ENCODE results near the gene MRAP2. TPM values are rescaled to one million over a fixed set of nuclear protein-coding genes. Genes with fewer than 3 reads are reported as not detected.
A peak's percentile ranks its signal among the peaks of the same experiment; 100 is the strongest.
"Not testable (repeated sequence)": the region's sequence is repeated elsewhere in the genome, so short reads cannot be mapped to it uniquely, and the experiment has no call there.

MRAP2 gene
- total RNA-seq, 1 donor from 2014 or later, result 7.5 TPM

DNA sequence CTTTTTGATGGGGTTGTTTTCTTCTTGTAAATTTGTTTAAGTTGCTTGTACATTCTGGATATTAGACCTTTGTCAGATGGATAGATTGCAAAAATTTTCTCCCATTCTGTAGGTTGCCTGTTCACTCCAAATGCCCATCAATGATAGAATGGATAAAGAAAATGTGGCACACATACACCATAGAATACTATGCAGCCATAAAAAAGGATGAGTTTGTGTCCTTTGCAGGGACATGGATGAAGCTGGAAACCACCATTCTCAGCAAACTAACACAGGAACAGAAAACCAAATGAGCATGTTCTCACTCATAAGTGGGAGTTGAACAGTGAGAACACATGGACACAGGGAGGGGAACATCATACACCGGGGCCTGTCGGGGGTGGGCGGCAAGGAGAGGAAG is 1.6 kb upstream of the MRAP2 start:
- DNase-seq (ENCODE audit: low read depth), result not testable (repeated sequence)

GRCh38 chr6:84035484-84035883 is 1.9 kb downstream of the MRAP2 start:
- no peak for DNase-seq (ENCODE audit: low read depth)

- DNase-seq (ENCODE audit: low read depth), result no peak
Observed at GRCh38 chr6:84037425-84038089, 4.0 kb downstream of the MRAP2 start.

DNA sequence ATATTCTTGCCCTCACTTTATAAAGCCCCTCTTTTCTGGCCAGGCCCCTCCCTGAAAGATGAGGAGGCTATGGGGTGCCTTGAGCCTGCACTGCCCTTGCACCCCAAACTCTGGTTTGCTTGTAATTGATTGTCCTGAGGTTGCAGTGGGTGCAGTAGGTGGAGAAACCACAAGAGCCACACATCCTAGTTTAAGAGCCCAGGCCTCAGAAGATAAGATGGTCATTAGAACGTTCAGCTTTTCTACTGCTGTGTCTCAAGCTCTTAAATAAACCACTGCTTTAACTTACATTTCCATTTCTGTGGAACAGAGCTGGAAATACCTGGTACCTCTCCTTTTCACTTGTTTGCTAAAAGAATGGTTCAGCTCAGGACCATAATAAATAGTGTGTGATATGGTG is 9.0 kb downstream of the MRAP2 start:
- no peak for DNase-seq (ENCODE audit: low read depth)

DNA sequence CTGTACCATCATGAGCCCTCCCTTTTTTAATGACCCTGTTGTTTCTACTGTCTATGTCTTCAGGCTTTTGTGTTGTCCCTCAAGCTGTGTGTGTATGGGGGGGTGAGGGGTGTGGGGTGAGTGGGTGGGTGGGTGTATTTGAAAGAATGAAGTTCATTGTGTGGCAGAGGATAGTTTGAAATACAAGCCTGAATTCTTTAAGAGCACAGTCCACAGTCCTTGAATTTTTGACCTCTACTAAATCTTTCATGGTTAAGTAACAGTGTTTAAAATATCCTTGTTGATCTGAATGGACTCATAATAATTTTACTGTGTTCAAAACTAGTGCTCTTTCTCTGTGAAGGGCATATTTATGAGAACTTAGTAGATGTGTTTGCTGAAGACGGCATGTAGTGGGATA is 10.0 kb downstream of the MRAP2 start:
- DNase-seq (ENCODE audit: low read depth), result no peak

- no peak for DNase-seq (ENCODE audit: low read depth)
Observed at GRCh38 chr6:84046755-84047154, 13.2 kb downstream of the MRAP2 start.

GRCh38 chr6:84048588-84048987 is 15.0 kb downstream of the MRAP2 start:
- DNase-seq (ENCODE audit: low read depth), result no peak

DNA sequence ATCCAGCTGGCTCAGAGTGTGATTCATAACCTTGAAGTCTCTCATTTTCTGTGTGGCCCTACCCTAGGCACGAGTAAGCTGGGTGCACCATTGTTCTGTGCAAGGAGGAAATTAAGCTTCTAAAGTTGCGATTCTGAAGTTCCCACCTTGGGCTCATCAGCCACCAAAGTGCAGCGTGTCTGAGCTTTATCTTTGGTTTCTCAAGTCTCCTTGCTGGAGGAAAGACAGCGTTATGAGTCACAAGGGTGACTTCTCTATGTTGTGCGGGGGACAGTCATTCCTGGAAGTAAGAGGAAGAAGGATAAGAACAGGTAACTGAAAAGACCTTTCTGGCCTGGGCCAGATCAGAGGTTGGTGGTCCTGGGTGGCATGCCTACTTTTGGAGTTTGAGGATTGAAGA is 16.8 kb downstream of the MRAP2 start:
- no peak for DNase-seq (ENCODE audit: low read depth)

GRCh38 chr6:84052204-84052882 is 18.8 kb downstream of the MRAP2 start:
- peak; percentile 32 for DNase-seq (ENCODE audit: low read depth)

DNA sequence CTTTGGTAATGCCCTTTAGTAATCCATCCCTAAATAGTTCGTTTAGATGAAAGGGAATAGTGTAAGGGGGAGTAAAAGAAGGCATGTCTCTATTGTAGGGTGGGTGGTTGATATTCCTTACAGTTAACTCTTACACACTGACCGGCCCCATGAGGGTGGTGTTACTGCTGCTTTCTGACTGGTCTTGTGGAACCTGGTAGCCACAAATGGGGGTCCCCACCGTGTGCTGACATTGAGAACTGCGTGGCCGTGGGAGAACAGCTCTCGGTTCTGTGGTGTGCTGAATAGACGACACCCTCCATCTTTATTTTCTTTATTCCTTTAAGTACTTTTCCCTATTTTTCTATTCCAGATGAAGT is 19.3 kb downstream of the MRAP2 start:
- DNase-seq (ENCODE audit: low read depth), result no peak

DNA sequence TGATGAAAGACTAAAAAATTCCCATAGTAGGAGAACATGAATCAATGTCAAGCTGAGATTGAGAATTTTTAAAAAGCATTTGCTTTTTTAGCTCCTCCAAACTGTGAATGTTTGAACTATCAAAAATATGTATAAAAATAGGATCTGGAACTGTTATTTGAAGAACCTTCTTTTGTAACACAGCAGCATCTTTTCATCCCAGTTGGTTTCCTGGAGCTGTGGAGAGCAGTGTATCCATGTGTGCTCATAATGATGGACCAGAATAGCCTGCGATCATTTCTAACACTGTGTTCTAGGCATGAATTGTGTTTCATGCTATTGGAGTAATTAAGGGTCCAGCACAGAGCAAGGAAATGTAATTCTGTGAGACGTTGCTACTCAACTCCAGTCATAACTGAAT is 22.1 kb downstream of the MRAP2 start:
- no peak for DNase-seq (ENCODE audit: low read depth)

- DNase-seq (ENCODE audit: low read depth), result no peak
Observed at GRCh38 chr6:84057908-84058307, 24.3 kb downstream of the MRAP2 start.

GRCh38 chr6:84059082-84059481 is 25.5 kb downstream of the MRAP2 start:
- no peak for DNase-seq (ENCODE audit: low read depth)

DNA sequence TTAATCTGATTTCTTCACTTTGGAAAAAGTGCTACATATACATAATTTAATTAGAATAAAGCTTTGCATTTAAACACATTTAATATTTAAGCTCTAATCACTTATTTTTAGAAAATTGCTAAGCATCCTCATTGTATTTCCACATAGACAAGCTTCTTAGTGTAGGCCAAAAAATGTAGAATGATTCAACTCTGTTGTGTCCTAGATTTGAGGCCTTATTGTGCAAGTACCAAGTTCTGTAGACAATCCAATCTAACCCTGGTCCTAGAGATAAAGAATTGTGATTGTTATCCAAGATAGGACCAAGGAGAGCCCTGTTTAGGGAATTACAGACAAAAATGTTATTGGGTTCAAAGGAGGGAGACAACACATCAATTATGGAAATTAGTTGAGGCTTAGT is 27.6 kb downstream of the MRAP2 start:
- no peak for DNase-seq (ENCODE audit: low read depth)

DNA sequence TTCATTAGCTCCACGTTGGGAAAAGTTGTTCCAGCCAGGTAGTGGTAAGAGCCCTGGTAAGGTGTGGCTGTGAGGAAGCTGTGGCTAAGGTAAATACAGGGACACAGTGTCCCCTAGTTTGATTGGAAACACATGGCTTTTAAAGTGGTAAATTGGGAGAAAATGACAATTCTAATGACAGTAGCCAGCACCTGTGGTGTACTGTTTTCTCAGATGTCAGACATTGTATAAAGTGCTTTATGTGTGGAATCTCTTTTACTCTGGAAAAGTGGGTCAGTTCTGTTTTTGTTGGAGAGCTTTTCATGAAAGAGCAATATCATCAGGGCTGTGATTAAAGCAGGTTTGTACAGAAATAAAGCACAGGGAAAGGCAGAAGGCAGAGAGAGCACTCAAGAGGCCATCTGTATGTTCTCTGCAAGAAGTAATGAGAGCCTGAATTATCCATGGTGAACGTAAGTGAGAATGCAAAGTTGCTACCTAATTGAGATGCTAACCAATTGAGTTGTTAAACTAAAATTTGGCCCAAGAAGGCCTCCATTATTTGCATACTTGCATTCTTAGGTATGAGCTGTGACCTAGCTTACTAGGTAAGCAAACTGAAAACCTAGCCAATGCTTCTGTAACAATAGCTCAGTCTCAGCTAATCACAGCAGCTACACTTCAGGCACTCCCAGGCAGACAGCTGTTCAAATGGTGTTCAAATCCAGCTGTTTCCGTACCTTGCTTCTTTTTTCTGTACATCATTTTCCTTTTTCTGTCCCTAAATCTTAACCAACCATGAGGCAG is 28.2 kb downstream of the MRAP2 start:
- DNase-seq (ENCODE audit: low read depth), result no peak

GRCh38 chr6:84062519-84063154 is 29.1 kb downstream of the MRAP2 start:
- no peak for DNase-seq (ENCODE audit: low read depth)

GRCh38 chr6:84065693-84066290 is 32.2 kb downstream of the MRAP2 start:
- peak; percentile 49 for DNase-seq (ENCODE audit: low read depth)

GRCh38 chr6:84066536-84066935 is 33.0 kb downstream of the MRAP2 start:
- DNase-seq (ENCODE audit: low read depth), result no peak

GRCh38 chr6:84068873-84069272 is 35.3 kb downstream of the MRAP2 start:
- not testable (repeated sequence) for DNase-seq (ENCODE audit: low read depth)

DNA sequence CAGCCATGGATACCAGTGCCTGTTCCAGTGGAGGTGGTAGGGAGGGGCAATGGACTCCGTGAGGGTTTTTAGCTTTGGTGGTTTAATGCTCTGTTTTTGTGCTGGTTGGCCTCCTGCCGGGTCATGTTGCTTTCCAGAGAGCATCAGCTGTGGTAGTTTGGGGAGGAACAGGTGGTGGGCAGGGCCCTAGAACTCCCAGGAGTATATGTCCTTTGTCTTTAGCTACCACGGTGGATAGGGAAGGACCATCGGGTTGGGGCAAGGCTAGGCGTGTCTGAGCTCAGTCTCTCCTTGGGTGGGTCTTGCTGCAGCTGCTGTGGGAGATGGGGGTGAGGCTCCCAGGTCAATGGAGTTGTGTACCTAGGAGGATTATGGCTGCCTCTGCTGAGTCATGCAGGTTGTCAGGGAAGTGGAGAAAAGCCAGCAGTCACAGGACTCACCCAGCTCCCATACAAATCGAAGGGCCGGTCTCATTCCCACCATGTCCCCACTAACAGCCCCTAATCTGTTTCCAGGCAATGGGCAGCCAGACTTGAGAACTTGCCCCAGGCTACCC is 38.9 kb downstream of the MRAP2 start:
- DNase-seq (ENCODE audit: low read depth), result no peak

DNA sequence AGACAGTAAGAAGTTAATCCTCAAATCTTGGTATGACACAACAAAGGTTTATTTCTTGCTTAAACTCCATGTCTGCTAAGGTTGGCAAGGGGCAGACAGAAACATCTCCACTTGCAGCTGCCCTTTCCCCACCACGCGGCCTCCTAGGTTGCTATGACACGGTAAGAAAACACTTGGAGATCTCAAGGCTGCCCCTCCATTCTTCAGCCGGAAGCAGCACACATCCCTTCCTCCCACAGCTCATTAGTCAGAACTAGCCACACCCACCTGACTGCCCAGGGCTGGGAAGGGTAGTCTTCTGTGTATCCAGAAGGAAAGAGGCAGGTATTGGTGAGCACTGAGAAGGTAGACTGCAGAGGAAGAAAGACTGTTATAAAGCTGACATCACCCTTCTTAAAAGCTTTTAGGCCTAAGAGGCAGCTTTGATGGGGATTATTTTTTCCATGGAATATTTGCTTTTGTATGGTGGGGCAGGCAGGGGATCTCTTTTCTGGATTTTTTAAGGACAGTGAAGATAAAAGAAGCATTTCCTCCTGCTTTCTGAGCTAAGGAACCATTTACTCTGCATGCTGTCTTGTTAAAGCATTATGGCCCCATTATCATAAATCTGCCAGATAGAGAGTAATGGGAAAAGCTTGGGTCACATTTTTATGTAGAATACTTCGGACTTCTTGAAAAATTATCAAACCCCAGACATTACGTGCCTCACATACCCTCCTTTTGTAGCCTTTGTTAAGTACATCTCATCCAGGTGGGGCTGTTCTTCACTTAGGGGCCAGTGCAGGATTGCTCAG is 41.6 kb downstream of the MRAP2 start:
- DNase-seq (ENCODE audit: low read depth), result peak; percentile 52

Data from renal cortical epithelial cell (primary cell).